GM19238 (cell line): Measurements from ENCODE around the gene CDK16.

ENCODE experiments used
- DNase-seq: peaks from one replicate; pipeline ENCODE4 v3.0.0; 2011; ENCODE audit warnings: low spot score; ENCODE audit not compliant: insufficient read length

CDK16 gene

GRCh38 chrX:47185241-47185640 lies 33.2 kb upstream of the CDK16 start:
- no peak for DNase-seq

DNA sequence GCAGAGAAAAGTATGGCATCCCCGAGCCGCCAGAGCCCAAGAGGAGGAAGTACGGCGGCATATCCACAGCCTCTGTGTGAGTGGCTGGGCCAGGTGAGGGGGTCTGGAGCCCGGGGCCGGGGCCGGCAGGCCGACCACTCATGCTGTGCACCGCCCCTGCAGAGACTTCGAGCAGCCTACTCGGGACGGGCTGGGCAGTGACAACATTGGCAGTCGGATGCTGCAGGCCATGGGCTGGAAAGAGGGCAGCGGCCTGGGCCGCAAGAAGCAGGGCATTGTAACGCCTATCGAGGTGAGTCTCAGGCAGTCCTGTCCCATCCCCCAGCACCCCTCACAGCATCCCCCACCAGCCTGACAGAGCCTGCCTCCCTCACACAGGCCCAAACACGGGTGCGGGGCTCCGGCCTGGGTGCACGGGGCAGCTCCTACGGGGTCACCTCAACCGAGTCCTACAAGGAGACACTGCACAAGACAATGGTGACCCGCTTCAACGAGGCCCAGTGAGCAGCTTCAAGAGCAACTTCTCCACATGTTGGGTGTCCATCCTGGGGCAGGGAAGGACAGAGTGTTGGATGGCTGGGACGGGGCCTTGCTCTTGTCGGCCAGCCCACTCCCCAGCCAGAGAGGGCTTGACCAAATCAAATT lies 32.3 kb upstream of the CDK16 start:
- no peak for DNase-seq

GRCh38 chrX:47187106-47187677 lies 31.3 kb upstream of the CDK16 start:
- DNase-seq: no peak

- no peak for DNase-seq
These were observed 28.6 kb upstream of the CDK16 start for GRCh38 chrX:47189906-47190305.

- peak; percentile 86 for DNase-seq
These were observed 27.8 kb upstream of the CDK16 start for GRCh38 chrX:47190445-47191269.

- DNase-seq: peak; percentile 19
These were observed 27.1 kb upstream of the CDK16 start for GRCh38 chrX:47191331-47191730.

GRCh38 chrX:47191806-47192401 lies 26.6 kb upstream of the CDK16 start:
- DNase-seq: no peak

- peak; percentile 90 for DNase-seq
These were observed 24.8 kb upstream of the CDK16 start, which contains the start of gene UBA1 for GRCh38 chrX:47193475-47194193. UBA1 (plus strand) TSS chrX:47193829; CDS start chrX:47198803, 4,974 bp downstream.

GRCh38 chrX:47194194-47194787 lies 24.2 kb upstream of the CDK16 start:
- DNase-seq: no peak

- DNase-seq: no peak
These were observed 22.4 kb upstream of the CDK16 start for GRCh38 chrX:47196098-47196497.

DNA sequence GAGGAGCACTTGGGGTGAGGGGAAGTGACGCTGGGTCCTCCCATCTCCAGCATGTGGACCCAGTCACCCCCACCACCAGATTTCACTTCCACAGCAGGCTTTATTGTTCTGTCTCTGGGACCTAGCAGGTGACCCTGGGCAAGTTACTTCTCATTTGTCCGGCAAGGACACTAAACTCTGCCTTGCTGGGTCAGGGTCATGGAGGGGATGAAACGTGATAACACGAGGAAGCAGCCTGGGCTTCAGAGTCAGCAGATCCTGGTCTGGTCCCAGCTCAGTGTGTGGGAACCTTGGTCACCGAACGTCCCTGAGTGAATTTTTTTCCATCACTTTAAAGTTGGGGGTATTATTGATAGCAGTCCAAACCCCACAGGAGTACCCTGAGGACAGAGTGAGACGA lies 21.0 kb upstream of the CDK16 start:
- DNase-seq: no peak

- DNase-seq: no peak
These were observed 20.3 kb upstream of the CDK16 start for GRCh38 chrX:47198026-47198686.

DNA sequence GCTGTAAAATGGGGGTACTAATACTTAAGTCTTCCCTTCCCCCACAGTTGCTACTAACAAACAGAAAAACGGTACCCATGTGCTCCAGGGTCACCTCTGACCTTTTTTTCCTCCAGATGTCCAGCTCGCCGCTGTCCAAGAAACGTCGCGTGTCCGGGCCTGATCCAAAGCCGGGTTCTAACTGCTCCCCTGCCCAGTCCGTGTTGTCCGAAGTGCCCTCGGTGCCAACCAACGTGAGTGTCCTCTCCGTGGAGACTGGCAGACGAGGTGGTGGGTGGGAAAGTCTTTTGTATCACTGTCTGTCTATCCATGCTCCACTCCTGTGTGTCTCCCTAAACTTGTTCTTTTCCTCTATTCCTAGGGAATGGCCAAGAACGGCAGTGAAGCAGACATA lies 19.8 kb upstream of the CDK16 start:
- DNase-seq: no peak

GRCh38 chrX:47199286-47199685 lies 19.2 kb upstream of the CDK16 start:
- no peak for DNase-seq

- no peak for DNase-seq
These were observed 17.9 kb upstream of the CDK16 start for GRCh38 chrX:47200385-47201150.

DNA sequence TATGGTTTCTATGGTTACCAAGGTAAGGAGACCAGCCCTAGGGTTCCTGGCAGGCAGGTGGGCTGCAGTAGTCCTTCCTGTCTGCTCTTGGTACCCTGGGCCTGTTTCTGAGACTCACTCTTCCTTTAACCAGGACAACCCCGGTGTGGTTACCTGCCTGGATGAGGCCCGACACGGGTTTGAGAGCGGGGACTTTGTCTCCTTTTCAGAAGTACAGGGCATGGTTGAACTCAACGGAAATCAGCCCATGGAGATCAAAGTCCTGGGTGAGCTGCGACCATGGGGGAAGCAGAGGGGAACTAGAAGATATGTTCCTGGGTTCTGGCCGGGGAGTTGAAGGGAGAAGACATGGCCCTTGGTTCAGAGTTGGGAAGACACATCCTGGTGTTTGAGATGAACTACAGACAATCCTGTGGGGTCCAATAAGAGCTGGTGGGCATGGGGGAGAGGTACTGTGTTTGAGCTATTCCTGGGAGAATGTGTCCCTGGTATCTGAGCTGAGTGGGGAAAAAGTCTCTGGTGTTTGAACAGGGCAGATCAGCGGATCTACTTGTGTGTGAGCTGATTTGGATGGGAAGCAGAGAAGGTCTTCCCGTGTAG lies 17.0 kb upstream of the CDK16 start:
- DNase-seq: no peak

- DNase-seq: no peak
These were observed 16.2 kb upstream of the CDK16 start for GRCh38 chrX:47202316-47202715.

DNA sequence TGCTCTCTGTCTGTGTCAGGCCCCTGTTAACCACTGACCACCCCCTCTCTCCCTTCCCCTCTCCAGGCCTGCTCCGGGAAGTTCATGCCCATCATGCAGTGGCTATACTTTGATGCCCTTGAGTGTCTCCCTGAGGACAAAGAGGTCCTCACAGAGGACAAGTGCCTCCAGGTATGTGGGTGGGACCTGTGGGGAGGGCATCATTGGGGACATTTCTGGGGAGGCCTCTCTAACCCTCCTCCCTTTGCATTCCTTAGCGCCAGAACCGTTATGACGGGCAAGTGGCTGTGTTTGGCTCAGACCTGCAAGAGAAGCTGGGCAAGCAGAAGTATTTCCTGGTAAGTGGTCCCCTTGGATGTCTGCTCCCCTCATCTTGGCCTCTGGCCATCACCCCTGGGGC lies 15.6 kb upstream of the CDK16 start:
- DNase-seq: no peak

DNA sequence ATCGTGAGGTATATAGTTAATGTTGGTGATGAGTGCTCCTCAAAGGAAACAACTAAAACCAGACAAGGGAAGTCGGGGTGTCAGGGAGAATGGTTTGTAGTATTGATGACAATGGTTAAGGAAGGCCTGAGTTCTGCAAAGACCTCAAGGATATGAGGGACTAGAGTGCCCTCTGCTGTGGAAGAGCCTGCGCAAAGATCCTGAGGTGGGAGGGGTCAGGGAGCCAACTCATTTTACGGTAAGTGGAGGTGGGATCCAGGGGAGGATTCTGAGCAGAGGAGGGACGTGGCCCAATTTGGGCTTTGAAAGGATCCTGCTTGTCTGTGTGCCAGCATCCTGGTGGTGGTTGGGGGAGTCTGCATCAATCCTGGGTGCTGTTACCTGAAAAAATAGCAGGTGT lies 13.5 kb upstream of the CDK16 start:
- DNase-seq: no peak
